Gastroesophageal sphincter (tissue), 4 donors: ENCODE measurements around the gene ADH1B. TPM values are rescaled to one million over a fixed set of nuclear protein-coding genes. Genes with fewer than 3 reads are reported as not detected.
A peak's percentile ranks its signal among the peaks of the same experiment; 100 is the strongest.
"Not testable (repeated sequence)": the region's sequence is repeated elsewhere in the genome, so short reads cannot be mapped to it uniquely, and the experiment has no call there.

Source experiments
- ATAC-seq: fragments of 150-250 bp; one replicate; pipeline ENCODE4 v1.9.1; 2016; ENCODE audit warnings: mild to moderate bottlenecking, moderate library complexity
- H3K27ac ChIP-seq, 4 donors: fragments of 200-600 bp; sonication (generic) in 3 of 4; 1 replicate in 3 of 4; 2 replicates in 1 of 4; pipeline ENCODE4 v1.5.1; 2016 to 2019
- H3K27me3 ChIP-seq: fragments of 200-600 bp; sonication (generic); one replicate; pipeline ENCODE4 v1.5.1; 2019
- H3K36me3 ChIP-seq, 2 donors: fragments of 200-600 bp; sonication (generic); one replicate each; pipeline ENCODE4 v1.5.1; 2019; ENCODE audit warnings: control low read depth in 1 of 2
- H3K4me1 ChIP-seq, 3 donors: fragments of 200-600 bp; sonication (generic); 1 replicate in 2 of 3; 2 replicates in 1 of 3; pipeline ENCODE4 v1.5.1; 2016 to 2019; ENCODE audit warnings: control low read depth in 2 of 3
- H3K4me3 ChIP-seq, 2 donors: fragments of 200-600 bp; sonication (generic); one replicate each; pipeline ENCODE4 v1.5.1; 2019; ENCODE audit warnings: mild to moderate bottlenecking in 1 of 2, moderate library complexity in 1 of 2
- H3K9me3 ChIP-seq, 3 donors: fragments of 200-600 bp; sonication (generic); one replicate each; pipeline ENCODE4 v1.5.1; 2017 to 2019; ENCODE audit warnings: control low read depth in 2 of 3
- CTCF ChIP-seq, 4 experiments: fragments of 200-600 bp in 2 of 4; fragments of 450-650 bp in 2 of 4; sonication (generic) in 1 of 4; IDR thresholded peaks; one replicate each; pipeline ENCODE4 v1.5.1; 2017 to 2019; ENCODE audit warnings: antibody characterized with exemption in 4 of 4, mild to moderate bottlenecking in 2 of 4, moderate library complexity in 2 of 4
- EP300 ChIP-seq: sonication (generic); formaldehyde crosslinking; IDR thresholded peaks from one replicate; pipeline ENCODE4 v1.6.1; 2017; ENCODE audit warnings: antibody characterized with exemption, mild to moderate bottlenecking
- POLR2A ChIP-seq, 2 donors: fragments of 450-650 bp; IDR thresholded peaks; one replicate each; pipeline ENCODE4 v1.6.1; 2017; ENCODE audit warnings: antibody characterized with exemption in 2 of 2, mild to moderate bottlenecking in 2 of 2, moderate library complexity in 1 of 2
- POLR2AphosphoS5 ChIP-seq: sonication (generic); formaldehyde crosslinking; IDR thresholded peaks from one replicate; pipeline ENCODE4 v1.6.1; 2017; ENCODE audit warnings: antibody characterized with exemption
- WGBS, 2 donors: methylation state at CpG; one replicate each; pipeline ENCODE4 v1.1.5; 2018; ENCODE audit warnings: low coverage in 1 of 2; 5-methylcytosine and 5-hydroxymethylcytosine counted together
- total RNA-seq, 4 donors: library from RNA; depleted of rRNA; stranded (reverse); fragments of >200 nt; gene quantifications; one replicate each; pipeline ENCODE4 v1.1.0, GENCODE V29; 2016

The ADH1B gene
- total RNA-seq: 100 to 1,000 TPM; 224 to 714 (median 463) TPM

DNA sequence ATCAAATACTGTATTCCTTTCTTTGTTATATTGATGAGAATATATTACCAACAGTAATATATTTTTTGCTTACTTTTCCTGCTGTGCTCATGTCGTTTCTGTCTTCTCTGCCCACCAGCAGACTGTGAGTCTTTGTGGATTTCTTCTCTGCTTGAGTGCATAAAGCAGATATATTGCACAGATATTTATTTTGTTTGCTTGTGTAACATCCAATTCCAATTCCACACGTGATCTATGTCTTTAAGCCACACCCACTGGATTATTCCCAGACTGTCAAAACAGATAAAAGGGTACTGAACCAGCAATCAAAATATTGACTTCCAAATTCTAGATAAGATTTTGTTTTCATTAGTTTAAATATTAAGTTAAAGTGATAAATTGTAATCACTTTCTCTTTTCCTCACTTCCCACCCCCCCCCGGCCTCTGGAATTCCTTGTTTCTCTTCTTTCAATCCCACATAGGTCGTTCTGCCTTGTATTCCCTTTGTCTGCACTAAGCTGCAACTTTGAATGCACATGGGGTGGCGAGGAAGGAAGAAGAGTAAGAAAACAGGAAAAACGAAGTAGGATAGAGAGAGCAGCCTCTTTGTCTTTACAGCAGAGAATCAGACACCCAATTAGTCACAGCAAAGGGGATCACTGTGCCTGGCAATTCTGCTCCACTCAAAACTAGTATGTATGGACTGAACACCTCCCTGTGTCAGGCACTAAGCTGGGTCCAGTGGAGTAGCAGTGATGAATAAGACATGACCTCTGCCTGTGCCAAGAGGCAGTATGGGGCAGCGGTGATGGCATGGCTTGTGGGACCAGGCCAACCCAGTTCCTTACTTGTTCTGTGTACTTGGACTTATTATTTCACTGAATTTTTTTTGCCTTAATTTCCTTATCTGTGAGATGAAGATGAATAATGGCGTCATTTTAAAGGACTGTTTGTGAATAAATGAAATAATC lies at the start of gene ADH1B:
Gene ADH1B, minus strand, starts transcription at position 161 of the 951 bp plus-strand sequence. Its CDS starts 70 bp downstream, at position 91.
- Histone ChIP-seq H3K27ac (peak within 1 kb of the TSS; percentile 10 to 76 (median 44)), H3K4me3 (peak within 1 kb of the TSS; percentile 22 to 37), H3K9me3 (no peaks in the 10 kb centered on the region), H3K4me1 (peaks cover 7 to 43% (median 13%) of the 10 kb centered on the region in 3 donors), H3K36me3 (no peaks in the 10 kb centered on the region), H3K27me3 (no peaks in the 10 kb centered on the region)
- ATAC-seq: no peak
- TF ChIP-seq POLR2A (IDR thresholded peaks at IDR 0.05) (peak in 1 of 2 donors; percentile 32), POLR2AphosphoS5 (peak; percentile 17), EP300 (no peak)
- 40 to 56% methylated on average over 5 to 8 of the region's 8 CpGs for WGBS, 2 donors

GRCh38 chr4:99367817-99368216 lies 46.6 kb upstream of the ADH1B start:
- not testable (repeated sequence) for H3K4me1 ChIP-seq, H3K27me3 ChIP-seq, H3K4me3 ChIP-seq, ATAC-seq, H3K27ac ChIP-seq, H3K36me3 ChIP-seq
- H3K9me3 ChIP-seq: peaks cover 0 to 15% (median 0%) of the 10 kb centered on the region in 3 donors
- 77% methylated on average over 2 of the region's 2 CpGs; no CpG with 5 or more reads in 1 of the 2 donors for WGBS, 2 donors

DNA sequence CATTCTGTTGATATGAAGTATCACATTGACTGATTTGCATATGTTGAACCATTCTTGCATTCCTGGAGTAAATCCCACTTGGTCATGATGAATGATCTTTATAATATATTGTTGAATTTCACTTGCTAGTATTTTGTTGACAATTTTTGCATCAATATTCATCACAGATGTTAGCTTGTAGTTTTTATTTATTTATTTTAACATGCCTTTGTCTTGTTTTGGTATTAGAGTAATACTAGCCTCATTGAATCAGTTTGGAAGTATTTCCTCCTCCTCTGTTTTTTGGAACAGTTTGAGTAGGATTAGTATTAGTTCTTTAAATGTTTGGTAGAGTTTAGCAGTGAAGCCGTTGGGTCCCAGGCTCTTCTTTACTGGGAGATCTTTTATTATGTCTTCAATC lies 45.3 kb upstream of the ADH1B start:
- Histone ChIP-seq H3K9me3 (peaks cover 0 to 4% (median 0%) of the 10 kb centered on the region in 3 donors), H3K36me3 (no peaks in the 10 kb centered on the region), H3K4me1 (peaks cover 0 to 17% (median 0%) of the 10 kb centered on the region in 3 donors), H3K27ac (no peak overlapping the region), H3K27me3 (no peaks in the 10 kb centered on the region), H3K4me3 (no peak overlapping the region)
- 92% methylated on average over 1 of the region's 1 CpG; no CpG with 5 or more reads in 1 of the 2 donors for WGBS, 2 donors
- ATAC-seq: no peak
- no peak for TF ChIP-seq EP300
- no peak for TF ChIP-seq POLR2AphosphoS5
- no peak for TF ChIP-seq POLR2A (IDR thresholded peaks at IDR 0.05)
- TF ChIP-seq CTCF (IDR thresholded peaks at IDR 0.05): no peak

DNA sequence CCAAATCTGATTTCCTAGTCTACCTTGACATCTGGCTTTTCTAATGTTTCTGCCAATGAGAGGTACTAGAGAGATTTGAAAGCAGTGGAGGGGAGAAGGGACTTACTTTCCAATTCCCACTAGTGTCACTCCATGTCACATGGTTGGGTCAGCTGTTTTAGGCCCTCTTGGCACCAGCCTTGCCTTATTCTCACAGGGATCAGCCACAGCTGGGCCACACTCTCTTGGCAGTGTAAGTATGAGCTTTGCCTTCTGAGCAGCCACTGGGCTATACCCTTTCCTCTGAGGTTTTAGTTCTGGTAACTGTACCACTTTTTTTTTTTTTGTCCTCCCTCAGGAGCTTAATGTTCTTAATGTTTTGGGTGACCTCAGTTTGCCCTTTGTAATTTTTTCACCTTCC lies 41.6 kb upstream of the ADH1B start:
- no peak for ATAC-seq

GRCh38 chr4:99361899-99362275 lies 40.7 kb upstream of the ADH1B start:
- Histone ChIP-seq H3K36me3 (no peaks in the 10 kb centered on the region), H3K4me1 (peaks cover 0 to 17% (median 0%) of the 10 kb centered on the region in 3 donors), H3K27ac (peak overlapping the region in 3 of 4 donors; percentile 15 to 53 (median 30)), H3K9me3 (peaks cover 0 to 4% (median 0%) of the 10 kb centered on the region in 3 donors), H3K27me3 (no peaks in the 10 kb centered on the region), H3K4me3 (no peak overlapping the region)
- ATAC-seq: peak; percentile 29
- no peak for TF ChIP-seq POLR2AphosphoS5
- no peak for TF ChIP-seq EP300
- no peak for TF ChIP-seq CTCF (IDR thresholded peaks at IDR 0.05)
- no peak for TF ChIP-seq POLR2A (IDR thresholded peaks at IDR 0.05)

More for the DNA sequence above, 41.6 kb upstream of the ADH1B start:
- no peak for TF ChIP-seq EP300
- no peak for TF ChIP-seq CTCF (IDR thresholded peaks at IDR 0.05)
- Histone ChIP-seq H3K4me1 (peaks cover 0 to 17% (median 0%) of the 10 kb centered on the region in 3 donors), H3K4me3 (no peak overlapping the region), H3K9me3 (peaks cover 0 to 4% (median 0%) of the 10 kb centered on the region in 3 donors), H3K36me3 (no peaks in the 10 kb centered on the region), H3K27me3 (no peaks in the 10 kb centered on the region), H3K27ac (peak overlapping the region; percentile 30 to 53 (median 36))
